ENCODE results near the gene MMP25.
A peak's percentile ranks its signal among the peaks of the same experiment; 100 is the strongest.
"Not testable (repeated sequence)": the region's sequence is repeated elsewhere in the genome, so short reads cannot be mapped to it uniquely, and the experiment has no call there.

The MMP25 gene

GRCh38 chr16:3056336-3057180 lies 10.2 kb downstream of the MMP25 start:
- no peak for DNase-seq

- no peak for DNase-seq
These were observed 11.1 kb downstream of the MMP25 start for GRCh38 chr16:3057181-3058138.

GRCh38 chr16:3058139-3059030 lies 12.0 kb downstream of the MMP25 start:
- no peak for DNase-seq

GRCh38 chr16:3059041-3059722 lies 12.8 kb downstream of the MMP25 start:
- peak; percentile 56 for DNase-seq

GRCh38 chr16:3059723-3060242 lies 13.4 kb downstream of the MMP25 start:
- no peak for DNase-seq

GRCh38 chr16:3060339-3061127 lies 14.2 kb downstream of the MMP25 start:
- no peak for DNase-seq

GRCh38 chr16:3062553-3062952 lies 16.2 kb downstream of the MMP25 start:
- DNase-seq = no peak

GRCh38 chr16:3063625-3064386 lies 17.4 kb downstream of the MMP25 start:
- no peak for DNase-seq

GRCh38 chr16:3065069-3065741 lies 18.8 kb downstream of the MMP25 start, which contains the start of gene IL32:
IL32 (plus strand) TSS chr16:3065640; CDS start chr16:3065812, 172 bp downstream.
- no peak for DNase-seq

- DNase-seq = no peak
These were observed 19.5 kb downstream of the MMP25 start for GRCh38 chr16:3065742-3066439.

GRCh38 chr16:3066440-3066748 lies 20.0 kb downstream of the MMP25 start:
- no peak for DNase-seq

- DNase-seq = no peak
These were observed 22.1 kb downstream of the MMP25 start for GRCh38 chr16:3068487-3068886.

GRCh38 chr16:3069146-3069545 lies 22.8 kb downstream of the MMP25 start:
- DNase-seq = not testable (repeated sequence)

GRCh38 chr16:3070608-3071111 lies 24.3 kb downstream of the MMP25 start:
- no peak for DNase-seq

- no peak for DNase-seq
These were observed 25.3 kb downstream of the MMP25 start for GRCh38 chr16:3071655-3072054.

- DNase-seq = not testable (repeated sequence)
These were observed 25.8 kb downstream of the MMP25 start for GRCh38 chr16:3072148-3072547.

- not testable (repeated sequence) for DNase-seq
These were observed 26.4 kb downstream of the MMP25 start for GRCh38 chr16:3072576-3073263.

GRCh38 chr16:3073448-3073847 lies 27.1 kb downstream of the MMP25 start:
- no peak for DNase-seq

All from NCI-H1092 (cell line).